ENCODE measurements around the gene CA10.

- TF ChIP-seq CTCF (IDR thresholded peaks at IDR 0.05) (no peak), POLR2AphosphoS5 (IDR thresholded peaks at IDR 0.05) (no peak)
These were observed 158.9 kb downstream of the CA10 start for GRCh38 chr17:51999654-52000053.
